HL-60/S4 (cell line): ENCODE measurements around the gene NDC80.
"Not testable (repeated sequence)": the region's sequence is repeated elsewhere in the genome, so short reads cannot be mapped to it uniquely, and the experiment has no call there.

Source experiments
- in situ Hi-C: fragments of 300-500 bp; cut with MboI; formaldehyde crosslinking; loops from 2 replicates; pipeline ENCODE4 v1.14.3; 2022; ENCODE audit warnings: low sequenced_read_pairs

NDC80 gene

GRCh38 chr18:2617401-2617998 lies 46.1 kb downstream of the NDC80 start:
- in situ Hi-C loops, result no loop called here

- in situ Hi-C loops, result no loop called here
Measured at GRCh38 chr18:2618009-2618408, 46.7 kb downstream of the NDC80 start.

GRCh38 chr18:2625217-2625616 lies 53.9 kb downstream of the NDC80 start:
- in situ Hi-C loops, result no loop called here

- in situ Hi-C loops, result no loop called here
Measured at GRCh38 chr18:2627821-2628276, 56.5 kb downstream of the NDC80 start.

GRCh38 chr18:2629003-2629402 lies 57.6 kb downstream of the NDC80 start:
- in situ Hi-C loops, result no loop called here

GRCh38 chr18:2635586-2635985 lies 64.2 kb downstream of the NDC80 start:
- in situ Hi-C loops, result no loop called here

- in situ Hi-C loops, result no loop called here
Measured at GRCh38 chr18:2636126-2636631, 64.8 kb downstream of the NDC80 start.

GRCh38 chr18:2641638-2642037 lies 70.3 kb downstream of the NDC80 start:
- in situ Hi-C loops, result no loop called here

- in situ Hi-C loops, result no loop called here
Measured at GRCh38 chr18:2642771-2643170, 71.4 kb downstream of the NDC80 start.

GRCh38 chr18:2644535-2644934 lies 73.2 kb downstream of the NDC80 start:
- in situ Hi-C loops, result no loop called here

- in situ Hi-C loops, result no loop called here
Measured at GRCh38 chr18:2651981-2652380, 80.6 kb downstream of the NDC80 start.

GRCh38 chr18:2653467-2653866 lies 82.1 kb downstream of the NDC80 start:
- in situ Hi-C loops, result no loop called here

- in situ Hi-C loops, result no loop called here
Measured at GRCh38 chr18:2654169-2654927, 83.0 kb downstream of the NDC80 start.

- in situ Hi-C loops, result no loop called here
Measured at GRCh38 chr18:2654928-2655177, 83.5 kb downstream of the NDC80 start.

- in situ Hi-C loops, result no loop called here
Measured at GRCh38 chr18:2655178-2655953, 84.0 kb downstream of the NDC80 start, which contains the start of gene SMCHD1. TSS of gene SMCHD1 (plus strand) at chr18:2655726. CDS start at chr18:2656076, 350 bp downstream.

- in situ Hi-C loops, result no loop called here
Measured at GRCh38 chr18:2655954-2656236, 84.5 kb downstream of the NDC80 start.

- in situ Hi-C loops, result no loop called here
Measured at GRCh38 chr18:2656237-2656980, 85.1 kb downstream of the NDC80 start.

- in situ Hi-C loops, result no loop called here
Measured at GRCh38 chr18:2656981-2657512, 85.7 kb downstream of the NDC80 start.

- in situ Hi-C loops, result no loop called here
Measured at GRCh38 chr18:2657788-2658458, 86.6 kb downstream of the NDC80 start.

- in situ Hi-C loops, result not testable (repeated sequence)
Measured at GRCh38 chr18:2660849-2661248, 89.5 kb downstream of the NDC80 start.
